Progenitor cell of endocrine pancreas (in vitro differentiated cells): ENCODE results near the gene PEAK3. TPM values are rescaled to one million over a fixed set of nuclear protein-coding genes. Genes with fewer than 3 reads are reported as not detected.
A peak's percentile ranks its signal among the peaks of the same experiment; 100 is the strongest.

Experiments used
- DNase-seq: peaks from one replicate; pipeline ENCODE4 v3.0.0; 2021; ENCODE audit warnings: low spot score; ENCODE audit not compliant: unreplicated experiment
- H3K27ac Mint-ChIP-seq: 2 replicates; pipeline ENCODE4 v1.8.0; 2021; ENCODE audit warnings: mild to moderate bottlenecking, moderate library complexity, mixed read lengths
- H3K27me3 Mint-ChIP-seq: 2 replicates; pipeline ENCODE4 v1.8.0; 2021; ENCODE audit warnings: mixed read lengths
- H3K36me3 Mint-ChIP-seq: 2 replicates; pipeline ENCODE4 v1.8.0; 2022; ENCODE audit warnings: mixed read lengths; ENCODE audit not compliant: insufficient read depth
- H3K4me1 Mint-ChIP-seq: 2 replicates; pipeline ENCODE4 v1.8.0; 2021; ENCODE audit warnings: low read depth, mixed read lengths
- H3K4me3 Mint-ChIP-seq: 2 replicates; pipeline ENCODE4 v1.8.0; 2021; ENCODE audit warnings: low read depth, mild to moderate bottlenecking, moderate library complexity, mixed read lengths
- H3K9me3 Mint-ChIP-seq: 2 replicates; pipeline ENCODE4 v1.8.0; 2021; ENCODE audit warnings: low read depth, mixed read lengths
- total RNA-seq: library from RNA; stranded (reverse); gene quantifications from 2 replicates; pipeline ENCODE4 v1.2.1, GENCODE V29; 2021
- TF ChIP-seq, protein P1 (sequence below): fragments of 200-600 bp; sonication (generic); IDR thresholded peaks from one replicate; pipeline ENCODE4 v1.5.0; 2021; ENCODE audit warnings: antibody characterized with exemption, mild to moderate bottlenecking; ENCODE audit not compliant: unreplicated experiment

PEAK3 gene
- total RNA-seq, 1 donor from 2014 or later: not detected

DNA sequence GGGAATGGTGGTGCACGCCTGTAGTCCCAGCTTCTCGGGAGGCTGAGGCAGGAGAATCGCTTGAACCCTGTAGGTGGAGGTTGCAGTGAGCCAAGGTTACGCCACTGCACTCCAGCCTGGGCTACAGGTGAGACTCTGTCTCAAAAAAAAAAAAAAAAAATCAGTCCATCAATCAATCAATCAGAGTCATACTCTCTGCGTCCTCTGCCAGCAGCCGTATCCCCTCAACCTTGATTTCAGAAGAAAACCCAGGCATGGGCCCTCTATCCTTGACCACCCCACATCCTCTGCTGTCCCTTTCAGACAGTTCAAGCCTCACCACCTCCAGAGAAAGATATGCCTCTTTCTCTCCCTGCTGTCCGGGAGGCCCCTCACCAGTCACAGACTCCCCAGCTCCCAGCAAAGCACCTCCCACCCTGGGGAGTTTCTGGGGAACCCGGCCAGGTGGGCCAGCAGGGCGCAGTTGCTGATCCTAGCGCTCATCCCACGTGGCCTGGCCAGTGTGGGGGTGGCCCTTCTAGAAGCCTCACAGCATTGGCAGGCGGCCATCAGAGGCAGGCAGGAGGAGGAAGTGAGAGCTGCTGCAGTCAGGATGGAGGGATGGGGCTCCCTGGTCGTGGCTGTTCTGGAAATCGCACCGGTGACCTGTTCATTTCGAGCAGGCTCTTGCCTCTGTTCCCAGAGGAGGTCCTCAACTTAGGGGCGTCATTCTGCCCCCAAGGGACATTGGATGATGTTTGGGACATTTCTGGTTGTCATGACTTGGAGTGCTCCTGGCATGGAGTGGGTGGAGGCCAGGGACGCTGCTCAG is 15.6 kb downstream of the PEAK3 start:
- H3K9me3 Mint-ChIP-seq: no peaks in the 10 kb centered on the region
- peak overlapping the region; percentile 20 for H3K27ac Mint-ChIP-seq
- H3K36me3 Mint-ChIP-seq: peaks cover under 1% of the 10 kb centered on the region
- H3K27me3 Mint-ChIP-seq: no peaks in the 10 kb centered on the region
- peak overlapping the region; percentile 21 for H3K4me3 Mint-ChIP-seq
- DNase-seq: no peak
- peaks cover 3% of the 10 kb centered on the region for H3K4me1 Mint-ChIP-seq
- TF ChIP-seq, protein P1, sequence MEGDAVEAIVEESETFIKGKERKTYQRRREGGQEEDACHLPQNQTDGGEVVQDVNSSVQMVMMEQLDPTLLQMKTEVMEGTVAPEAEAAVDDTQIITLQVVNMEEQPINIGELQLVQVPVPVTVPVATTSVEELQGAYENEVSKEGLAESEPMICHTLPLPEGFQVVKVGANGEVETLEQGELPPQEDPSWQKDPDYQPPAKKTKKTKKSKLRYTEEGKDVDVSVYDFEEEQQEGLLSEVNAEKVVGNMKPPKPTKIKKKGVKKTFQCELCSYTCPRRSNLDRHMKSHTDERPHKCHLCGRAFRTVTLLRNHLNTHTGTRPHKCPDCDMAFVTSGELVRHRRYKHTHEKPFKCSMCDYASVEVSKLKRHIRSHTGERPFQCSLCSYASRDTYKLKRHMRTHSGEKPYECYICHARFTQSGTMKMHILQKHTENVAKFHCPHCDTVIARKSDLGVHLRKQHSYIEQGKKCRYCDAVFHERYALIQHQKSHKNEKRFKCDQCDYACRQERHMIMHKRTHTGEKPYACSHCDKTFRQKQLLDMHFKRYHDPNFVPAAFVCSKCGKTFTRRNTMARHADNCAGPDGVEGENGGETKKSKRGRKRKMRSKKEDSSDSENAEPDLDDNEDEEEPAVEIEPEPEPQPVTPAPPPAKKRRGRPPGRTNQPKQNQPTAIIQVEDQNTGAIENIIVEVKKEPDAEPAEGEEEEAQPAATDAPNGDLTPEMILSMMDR: no peak

DNA sequence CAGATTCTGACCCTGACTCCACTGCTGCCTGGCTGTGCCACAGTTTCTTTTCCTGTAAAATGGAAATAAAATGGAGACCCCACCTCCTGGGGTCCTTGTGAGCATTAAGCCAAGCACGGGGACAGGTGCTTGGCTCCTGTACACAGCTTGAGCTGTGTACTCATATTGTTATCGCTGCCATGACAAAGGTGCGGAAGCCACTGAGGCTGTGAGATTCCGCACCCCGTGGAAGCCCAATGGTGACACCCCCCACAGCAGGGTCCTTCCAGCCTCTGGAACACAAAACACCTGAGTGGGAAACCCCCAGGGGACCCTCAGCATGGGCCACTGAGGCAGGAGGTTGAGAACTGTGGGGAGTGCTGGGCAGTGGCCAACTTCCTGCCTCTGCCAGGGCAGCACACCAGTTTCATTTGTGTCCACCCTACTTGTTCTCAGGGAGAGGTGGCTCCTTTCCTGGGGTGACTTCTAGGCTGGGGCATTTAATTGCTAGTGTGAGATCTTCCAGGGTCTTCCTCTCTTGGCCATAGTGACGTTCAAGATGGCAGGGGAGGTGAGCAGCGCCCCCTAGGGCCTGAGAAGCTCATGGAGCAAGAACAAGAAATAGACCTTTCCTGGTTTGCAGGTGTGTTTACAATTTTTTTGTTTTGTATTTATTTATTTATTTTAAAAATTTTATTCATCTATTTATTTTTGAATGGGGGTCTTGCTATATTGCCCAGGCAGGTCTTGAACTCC is 20.4 kb downstream of the PEAK3 start:
- no peaks in the 10 kb centered on the region for H3K36me3 Mint-ChIP-seq
- no peak overlapping the region for H3K4me3 Mint-ChIP-seq
- no peaks in the 10 kb centered on the region for H3K4me1 Mint-ChIP-seq
- TF ChIP-seq, protein P1: peak; percentile 55
- H3K27me3 Mint-ChIP-seq: no peaks in the 10 kb centered on the region
- no peak for DNase-seq
- H3K9me3 Mint-ChIP-seq: no peaks in the 10 kb centered on the region
- H3K27ac Mint-ChIP-seq: no peak overlapping the region

DNA sequence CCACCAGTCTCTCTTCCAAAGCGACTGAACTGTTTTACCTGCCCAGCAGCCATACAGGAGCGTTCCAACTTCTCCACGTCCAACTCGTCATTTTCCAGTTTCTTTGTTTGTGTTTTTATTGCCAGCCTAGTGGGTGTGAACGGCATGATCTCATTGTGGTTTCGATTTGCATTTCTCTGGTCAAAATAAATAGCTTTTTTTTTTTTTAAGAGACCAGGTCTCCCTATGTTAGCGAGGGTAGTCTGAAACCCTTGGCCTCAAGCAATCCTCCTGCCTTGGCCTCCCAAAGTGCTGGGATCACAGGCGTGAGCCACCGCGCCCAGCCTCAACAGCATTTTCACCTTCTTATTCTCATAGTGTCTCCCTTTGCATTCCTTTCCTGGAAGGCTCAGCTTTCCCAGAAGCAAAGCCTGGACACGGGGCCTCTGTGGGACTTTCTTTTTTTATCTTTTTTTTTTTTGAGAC is 21.6 kb downstream of the PEAK3 start:
- no peak overlapping the region for H3K27ac Mint-ChIP-seq
- DNase-seq: no peak
- TF ChIP-seq, protein P1: no peak
- H3K36me3 Mint-ChIP-seq: no peaks in the 10 kb centered on the region
- no peaks in the 10 kb centered on the region for H3K27me3 Mint-ChIP-seq
- no peaks in the 10 kb centered on the region for H3K9me3 Mint-ChIP-seq
- no peak overlapping the region for H3K4me3 Mint-ChIP-seq
- H3K4me1 Mint-ChIP-seq: no peaks in the 10 kb centered on the region

DNA sequence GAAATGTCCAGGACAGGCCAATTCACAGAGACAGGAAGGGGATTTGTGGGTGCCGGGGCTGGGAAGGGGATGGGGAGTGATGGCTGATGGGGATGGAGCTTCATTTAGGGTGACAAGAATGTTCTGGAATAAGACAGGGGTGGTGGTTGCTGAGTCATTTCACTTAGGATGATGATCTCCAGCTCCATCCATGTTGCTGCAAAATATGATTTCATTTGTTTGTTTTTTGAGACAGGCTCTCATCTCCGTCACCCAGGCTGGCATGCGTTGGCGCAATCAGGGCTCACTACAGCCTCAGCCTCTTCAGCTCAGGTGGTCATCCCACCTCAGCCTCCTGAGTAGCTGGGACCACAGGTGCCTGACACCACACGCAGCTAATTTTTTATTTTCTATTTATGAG is 22.6 kb downstream of the PEAK3 start:
- Mint-ChIP-seq H3K27me3 (no peaks in the 10 kb centered on the region), H3K4me1 (no peaks in the 10 kb centered on the region), H3K36me3 (no peaks in the 10 kb centered on the region), H3K9me3 (no peaks in the 10 kb centered on the region), H3K27ac (no peak overlapping the region), H3K4me3 (no peak overlapping the region)
- no peak for DNase-seq
- TF ChIP-seq, protein P1: no peak

DNA sequence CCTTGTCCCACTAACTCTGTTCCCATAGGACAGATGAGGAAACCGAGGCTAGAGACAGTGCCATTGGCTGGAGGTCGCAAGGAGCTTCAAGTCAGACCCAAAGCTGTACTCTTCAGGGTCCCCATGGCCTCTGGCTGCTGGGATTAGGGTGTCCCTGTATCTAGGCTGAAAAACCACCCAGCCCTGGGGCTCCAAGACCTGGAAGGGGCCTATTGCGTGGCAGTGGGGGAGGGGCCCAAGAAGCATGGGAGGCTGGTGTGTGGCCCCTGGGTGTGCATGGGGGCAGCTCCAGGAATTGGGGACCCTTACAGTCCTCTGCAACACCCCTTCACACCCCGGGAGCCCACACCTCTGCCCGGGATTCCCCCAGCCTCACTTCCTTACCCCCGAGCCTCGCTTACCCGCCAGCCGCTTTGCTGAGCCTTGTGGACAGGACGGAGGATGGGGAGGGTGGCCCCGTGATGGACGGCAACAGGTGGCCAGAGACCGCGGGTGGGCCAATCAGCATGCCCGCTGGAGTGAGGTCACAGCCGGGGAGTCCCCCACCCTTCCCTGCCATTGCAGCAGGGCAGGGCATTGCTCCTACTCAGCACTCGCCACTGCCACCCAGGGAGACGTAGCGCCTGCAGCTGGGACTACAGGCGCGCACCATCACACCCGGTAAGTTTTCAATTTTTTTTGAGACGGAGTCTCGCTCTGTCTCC is 25.8 kb downstream of the PEAK3 start, which contains the start of gene JSRP1:
TSS of gene JSRP1 (minus strand) at position 436 of the 704 bp plus-strand sequence. CDS start 1,103 bp downstream, outside the sequence.
- Mint-ChIP-seq H3K4me3 (no peak within 1 kb of the TSS), H3K27me3 (peaks cover 4% of the 10 kb centered on the region), H3K4me1 (peaks cover 3% of the 10 kb centered on the region), H3K36me3 (no peaks in the 10 kb centered on the region), H3K27ac (peak within 1 kb of the TSS; percentile 60), H3K9me3 (no peaks in the 10 kb centered on the region)
- no peak for DNase-seq
- TF ChIP-seq, protein P1: no peak
